ENCODE results near the gene CMTM6.

CMTM6 gene

DNA sequence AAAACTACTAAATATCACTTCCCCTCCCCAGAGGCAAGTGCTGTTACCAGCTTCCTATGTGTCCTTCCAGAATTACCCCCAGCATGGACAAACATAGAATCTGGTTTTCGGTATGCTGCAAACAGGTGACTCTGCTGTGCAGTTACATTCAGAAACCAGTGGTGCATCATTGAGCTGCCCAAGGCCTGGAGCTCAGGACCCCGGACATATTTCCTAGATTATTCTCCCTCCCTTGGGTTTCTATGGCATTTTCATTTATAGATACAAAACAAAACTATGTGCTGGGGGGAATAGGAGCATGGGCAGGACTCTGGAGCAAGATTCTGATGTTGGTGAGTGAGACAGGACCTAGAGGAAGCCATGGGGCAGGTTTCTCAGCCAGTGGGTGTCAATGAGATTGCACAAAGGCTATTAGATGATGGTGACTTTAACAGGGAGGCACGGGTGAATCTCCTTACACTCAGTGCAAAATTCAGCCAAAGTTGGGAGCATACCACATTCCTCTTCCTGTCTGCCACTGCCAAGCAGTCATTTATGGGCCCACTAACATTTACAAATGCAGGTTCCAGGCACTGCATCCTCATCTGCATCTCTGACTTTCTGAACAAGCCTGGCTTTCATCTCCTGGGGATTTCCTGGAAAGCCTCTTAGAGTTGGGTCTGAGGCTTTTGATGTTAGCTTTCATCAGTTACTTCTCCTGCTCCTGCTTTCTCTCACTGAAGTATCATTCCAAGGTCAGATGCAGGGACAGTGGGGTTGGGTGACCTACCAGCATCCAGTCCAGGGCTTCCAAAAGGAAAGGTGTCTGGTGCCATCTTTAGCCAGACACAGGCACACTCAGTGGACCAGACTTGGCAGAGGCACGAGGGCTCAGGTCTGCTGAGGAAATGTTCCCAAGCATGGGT is 66.5 kb downstream of the CMTM6 start:
- H3K79me2 ChIP-seq (ENCODE audit: control insufficient read depth, low read length), result no peaks in the 10 kb centered on the region
- H4K20me1 ChIP-seq (ENCODE audit: control insufficient read depth, insufficient read depth, low read depth, low read length), result no peaks in the 10 kb centered on the region
- no peaks in the 10 kb centered on the region for H3K27me3 ChIP-seq (ENCODE audit: control insufficient read depth, low read length)
- H3K9me2 ChIP-seq (replicated peaks; ENCODE audit: control insufficient read depth, low read length), result no peaks in the 10 kb centered on the region
- H3K36me3 ChIP-seq (ENCODE audit: control insufficient read depth, low read length), result no peaks in the 10 kb centered on the region
- H3K9me3 ChIP-seq (ENCODE audit: control insufficient read depth, insufficient read depth, low read length), result no peaks in the 10 kb centered on the region
- no peak overlapping the region for H3K4me3 ChIP-seq (ENCODE audit: low read length)
- H3K4me2 ChIP-seq (ENCODE audit: low read length), result no peak overlapping the region
- H3K4me1 ChIP-seq (ENCODE audit: control insufficient read depth, low read length), result peaks cover 53% of the 10 kb centered on the region
- no peak for TF ChIP-seq EZH2phosphoT487 (IDR thresholded peaks at IDR 0.05; ENCODE audit: borderline replicate concordance, low read length)
- H3K27ac ChIP-seq (ENCODE audit: low read depth, low read length), result no peak overlapping the region
- H3F3A ChIP-seq (ENCODE audit: control insufficient read depth, insufficient read depth), result no peaks in the 10 kb centered on the region

DNA sequence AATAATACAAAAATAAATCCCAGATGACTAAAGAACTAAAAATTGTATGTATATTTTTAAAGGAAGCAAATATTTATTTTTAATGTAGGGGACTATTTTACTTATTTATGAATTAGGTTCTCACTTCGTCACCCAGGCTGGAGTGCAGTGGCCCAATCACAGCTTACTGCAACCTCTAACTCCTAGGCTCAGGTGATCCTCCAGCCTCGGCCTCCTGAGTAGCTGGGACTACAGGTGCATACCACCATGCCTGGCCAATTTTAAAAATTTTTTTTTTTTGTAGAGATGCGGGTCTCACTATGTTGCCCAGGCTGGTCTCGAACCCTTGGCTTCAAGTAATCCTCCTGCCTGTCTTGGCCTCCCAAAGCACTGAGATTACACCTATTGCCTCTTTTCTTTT is 68.4 kb downstream of the CMTM6 start:
- Histone ChIP-seq H3K27me3 (ENCODE audit: control insufficient read depth, low read length) (no peaks in the 10 kb centered on the region), H4K20me1 (ENCODE audit: control insufficient read depth, insufficient read depth, low read depth, low read length) (no peaks in the 10 kb centered on the region), H3F3A (ENCODE audit: control insufficient read depth, insufficient read depth) (no peaks in the 10 kb centered on the region), H3K36me3 (ENCODE audit: control insufficient read depth, low read length) (no peaks in the 10 kb centered on the region), H3K9me2 (replicated peaks; ENCODE audit: control insufficient read depth, low read length) (no peaks in the 10 kb centered on the region), H3K4me3 (ENCODE audit: low read length) (no peak overlapping the region), H3K9me3 (ENCODE audit: control insufficient read depth, insufficient read depth, low read length) (no peaks in the 10 kb centered on the region), H3K79me2 (ENCODE audit: control insufficient read depth, low read length) (no peaks in the 10 kb centered on the region), H3K27ac (ENCODE audit: low read depth, low read length) (no peak overlapping the region), H3K4me2 (ENCODE audit: low read length) (no peak overlapping the region), H3K4me1 (ENCODE audit: control insufficient read depth, low read length) (peaks cover 46% of the 10 kb centered on the region)
- TF ChIP-seq CTCF (IDR thresholded peaks at IDR 0.05; ENCODE audit: low read depth, low read length, poor library complexity, severe bottlenecking) (no peak), EZH2phosphoT487 (IDR thresholded peaks at IDR 0.05; ENCODE audit: borderline replicate concordance, low read length) (no peak)

GRCh38 chr3:32432711-32433530 is 69.7 kb downstream of the CMTM6 start:
- H3F3A ChIP-seq (ENCODE audit: control insufficient read depth, insufficient read depth), result no peaks in the 10 kb centered on the region
- H3K27me3 ChIP-seq (ENCODE audit: control insufficient read depth, low read length), result no peaks in the 10 kb centered on the region
- TF ChIP-seq CTCF (IDR thresholded peaks at IDR 0.05; ENCODE audit: low read depth, low read length, poor library complexity, severe bottlenecking) (no peak), EZH2phosphoT487 (IDR thresholded peaks at IDR 0.05; ENCODE audit: borderline replicate concordance, low read length) (no peak)
- no peaks in the 10 kb centered on the region for H3K9me3 ChIP-seq (ENCODE audit: control insufficient read depth, insufficient read depth, low read length)
- no peaks in the 10 kb centered on the region for H3K9me2 ChIP-seq (replicated peaks; ENCODE audit: control insufficient read depth, low read length)
- H3K36me3 ChIP-seq (ENCODE audit: control insufficient read depth, low read length), result no peaks in the 10 kb centered on the region
- H3K4me1 ChIP-seq (ENCODE audit: control insufficient read depth, low read length), result peaks cover 47% of the 10 kb centered on the region
- no peaks in the 10 kb centered on the region for H3K79me2 ChIP-seq (ENCODE audit: control insufficient read depth, low read length)
- no peak overlapping the region for H3K27ac ChIP-seq (ENCODE audit: low read depth, low read length)
- no peaks in the 10 kb centered on the region for H4K20me1 ChIP-seq (ENCODE audit: control insufficient read depth, insufficient read depth, low read depth, low read length)
- peak overlapping the region; percentile 42 for H3K4me2 ChIP-seq (ENCODE audit: low read length)
- no peak overlapping the region for H3K4me3 ChIP-seq (ENCODE audit: low read length)

Measured in DOHH2 (cell line).